Large intestine (tissue), 12 donors: ENCODE measurements around the gene COMMD4. TPM values are rescaled to one million over a fixed set of nuclear protein-coding genes. Genes with fewer than 3 reads are reported as not detected.
"Not testable (repeated sequence)": the region's sequence is repeated elsewhere in the genome, so short reads cannot be mapped to it uniquely, and the experiment has no call there.

Source experiments
- DNase-seq, 2 donors: peaks; one replicate each; pipeline versions ENCODE4 v3.0.0 to v3.0.0-alpha.2; 2013
- H3K27ac ChIP-seq: one replicate; pipeline ENCODE4 v1.5.1; 2013; ENCODE audit warnings: low read length
- H3K27me3 ChIP-seq: 2 replicates; pipeline ENCODE4 v1.6.1; 2013; ENCODE audit warnings: low read length; ENCODE audit not compliant: control insufficient read depth, insufficient read depth
- H3K36me3 ChIP-seq: 2 replicates; pipeline ENCODE4 v1.6.1; 2013; ENCODE audit warnings: low read length; ENCODE audit not compliant: control insufficient read depth, insufficient read depth
- H3K4me1 ChIP-seq: one replicate; pipeline ENCODE4 v1.6.1; 2013; ENCODE audit warnings: low read length; ENCODE audit not compliant: control insufficient read depth, insufficient read depth
- H3K4me3 ChIP-seq: one replicate; pipeline ENCODE4 v1.5.1; 2013; ENCODE audit warnings: low read length
- H3K9me3 ChIP-seq: one replicate; pipeline ENCODE4 v1.6.1; 2013; ENCODE audit warnings: mild to moderate bottlenecking, low read depth, low read length, moderate library complexity; ENCODE audit not compliant: control insufficient read depth
- WGBS: methylation state at CpG from one replicate; pipeline ENCODE4 v1.1.5; 2013; ENCODE audit warnings: low lambda C conversion rate; ENCODE audit not compliant: insufficient coverage; 5-methylcytosine and 5-hydroxymethylcytosine counted together
- long read RNA-seq, 11 donors: transcript quantifications; one replicate each; lab custom pipeline, GENCODE V29; 2026
- polyA plus RNA-seq: library from polyadenylated mRNA; unstranded; fragments of 120-200 nt; gene quantifications from one replicate; pipeline ENCODE4 v1.2.1, GENCODE V29; 2013

COMMD4 gene
- 79.9 TPM for polyA plus RNA-seq
- long read RNA-seq, donor 1, full-length matches to known transcripts: 17 of 24 reads
- long read RNA-seq, donor 1, partial matches to known transcripts: 7 of 24 reads
- long read RNA-seq, donor 1, other reads (novel, unspliced or antisense): 0 of 24 reads
- long read RNA-seq, donor 2, full-length matches to known transcripts: 33 of 48 reads
- long read RNA-seq, donor 2, partial matches to known transcripts: 15 of 48 reads
- long read RNA-seq, donor 2, other reads (novel, unspliced or antisense): 0 of 48 reads
- long read RNA-seq, donor 3: 0 reads
- long read RNA-seq, donor 4, partial matches to known transcripts: 0 of 3 reads
- long read RNA-seq, donor 4, other reads (novel, unspliced or antisense): 0 of 3 reads
- long read RNA-seq, donor 5, full-length matches to known transcripts: 18 of 18 reads
- long read RNA-seq, donor 5, partial matches to known transcripts: 0 of 18 reads
- long read RNA-seq, donor 5, other reads (novel, unspliced or antisense): 0 of 18 reads
- long read RNA-seq, donor 6, full-length matches to known transcripts: 28 of 41 reads
- long read RNA-seq, donor 6, partial matches to known transcripts: 13 of 41 reads
- long read RNA-seq, donor 6, other reads (novel, unspliced or antisense): 0 of 41 reads
- long read RNA-seq, donor 7, full-length matches to known transcripts: 15 of 15 reads
- long read RNA-seq, donor 7, partial matches to known transcripts: 0 of 15 reads
- long read RNA-seq, donor 7, other reads (novel, unspliced or antisense): 0 of 15 reads
- long read RNA-seq, donor 8, full-length matches to known transcripts: 49 of 70 reads
- long read RNA-seq, donor 8, partial matches to known transcripts: 21 of 70 reads
- long read RNA-seq, donor 8, other reads (novel, unspliced or antisense): 0 of 70 reads
- long read RNA-seq, donor 9, full-length matches to known transcripts: 40 of 60 reads
- long read RNA-seq, donor 9, partial matches to known transcripts: 20 of 60 reads
- long read RNA-seq, donor 9, other reads (novel, unspliced or antisense): 0 of 60 reads
- long read RNA-seq, donor 10, full-length matches to known transcripts: 50 of 55 reads
- long read RNA-seq, donor 10, partial matches to known transcripts: 5 of 55 reads
- long read RNA-seq, donor 10, other reads (novel, unspliced or antisense): 0 of 55 reads
- long read RNA-seq, donor 11, full-length matches to known transcripts: 15 of 23 reads
- long read RNA-seq, donor 11, partial matches to known transcripts: 8 of 23 reads
- long read RNA-seq, donor 11, other reads (novel, unspliced or antisense): 0 of 23 reads

DNA sequence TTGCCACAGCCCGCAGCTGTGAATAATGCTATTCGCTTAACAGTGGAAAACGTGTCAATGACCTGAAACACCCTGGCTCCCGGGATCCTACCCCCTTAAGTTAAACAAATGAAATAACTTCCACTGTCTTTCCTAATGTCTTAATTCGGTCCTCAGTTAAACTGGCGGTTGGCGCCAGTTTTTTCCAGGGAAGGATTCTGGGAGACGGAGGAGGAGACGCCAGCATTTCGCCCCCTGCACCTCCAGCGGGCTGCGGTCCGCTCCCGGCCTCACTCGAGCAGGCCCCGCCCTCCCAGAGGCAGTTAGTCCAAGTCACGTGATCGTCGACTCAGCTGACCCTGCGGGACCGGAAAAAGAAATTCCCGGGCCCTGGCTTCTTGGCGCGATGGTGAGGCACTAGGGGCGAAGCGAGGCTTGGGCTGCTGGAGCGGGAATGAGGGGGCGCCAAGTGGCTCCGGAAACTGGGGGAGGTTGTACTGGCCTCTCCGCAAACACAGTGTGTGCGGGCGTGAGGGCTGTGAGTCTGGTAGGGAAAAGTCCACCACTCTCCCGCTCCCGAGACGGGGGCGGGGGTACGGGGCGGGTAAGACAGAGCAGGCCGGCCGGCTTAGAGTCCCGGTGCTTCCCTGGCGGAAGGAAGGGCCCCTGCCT lies at the start of gene COMMD4:
Gene COMMD4, plus strand, starts transcription at position 359 of the 651 bp plus-strand sequence. Its CDS starts 27 bp downstream, at position 386.
- peak; percentile 89 to 94 for DNase-seq
- H3K9me3 ChIP-seq: no peaks in the 10 kb centered on the region
- H3K27me3 ChIP-seq: no peaks in the 10 kb centered on the region
- H3K27ac ChIP-seq: no peak within 1 kb of the TSS
- peaks cover 12% of the 10 kb centered on the region for H3K36me3 ChIP-seq
- peak within 1 kb of the TSS; percentile 95 for H3K4me3 ChIP-seq
- H3K4me1 ChIP-seq: no peaks in the 10 kb centered on the region
- no CpG with 5 or more reads among the region's 42 CpGs for WGBS

DNA sequence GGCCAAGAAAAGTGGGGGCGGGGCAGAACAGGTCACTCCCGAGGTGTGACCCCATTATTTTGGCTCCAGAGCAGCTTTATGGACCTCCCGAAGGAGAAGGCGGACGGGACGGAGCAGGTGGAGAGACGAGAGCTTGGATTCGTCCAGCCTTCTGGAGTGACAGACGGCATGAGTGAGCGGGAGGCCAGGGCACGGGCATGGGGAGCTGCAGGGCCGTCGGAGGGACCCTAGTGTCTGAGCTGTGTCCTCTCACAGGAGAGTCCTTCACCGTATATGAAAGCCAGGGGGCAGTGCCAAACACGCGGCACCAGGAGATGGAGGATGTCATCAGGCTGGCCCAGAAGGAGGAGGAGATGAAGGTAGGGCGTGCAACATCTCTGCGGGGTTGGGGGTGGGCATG lies 42.2 kb upstream of the COMMD4 start:
- H3K27ac ChIP-seq, H3K9me3 ChIP-seq, H3K36me3 ChIP-seq, H3K27me3 ChIP-seq, DNase-seq, H3K4me1 ChIP-seq, H3K4me3 ChIP-seq: not testable (repeated sequence)
- whole genome bisulfite sequencing: no CpG with 5 or more reads among the region's 18 CpGs

DNA sequence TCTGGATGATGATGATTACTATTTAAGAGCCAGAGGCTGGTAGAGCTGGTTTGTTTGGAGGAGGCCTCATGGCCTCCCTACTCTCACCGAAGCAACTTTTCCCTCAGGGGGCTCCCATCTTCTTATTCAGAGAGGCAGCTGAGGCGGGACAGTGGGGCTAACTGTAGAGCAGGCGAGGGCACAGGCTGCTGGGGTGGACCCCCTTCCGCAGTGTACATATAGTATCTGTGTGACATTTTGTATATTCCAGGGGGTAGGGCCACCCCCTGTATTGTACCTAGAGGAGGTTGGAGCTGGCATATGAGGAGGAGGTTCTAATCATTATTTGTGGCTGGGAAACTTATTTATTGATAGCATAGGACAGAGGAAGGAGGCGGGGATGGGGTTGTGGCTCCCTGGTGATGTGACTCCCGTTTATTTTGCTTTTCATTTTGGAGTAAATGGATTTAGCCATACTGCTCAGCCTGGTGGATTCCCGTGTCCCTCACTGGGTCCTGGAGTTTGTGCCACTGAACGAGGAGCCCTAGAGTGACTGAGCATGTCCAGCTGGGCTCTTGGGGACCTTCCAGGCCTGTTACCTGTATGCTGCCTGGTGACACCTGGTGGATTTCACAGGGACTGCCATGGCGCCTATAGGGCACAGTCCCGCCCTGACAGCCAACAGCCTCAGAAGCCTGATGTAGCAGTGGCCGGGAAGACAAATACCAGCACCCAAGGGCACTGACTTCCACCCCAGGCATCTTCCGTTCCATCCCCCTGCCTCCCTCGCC lies 37.1 kb upstream of the COMMD4 start:
- not testable (repeated sequence) for H3K9me3 ChIP-seq, H3K27me3 ChIP-seq, H3K4me3 ChIP-seq, DNase-seq, H3K36me3 ChIP-seq, H3K4me1 ChIP-seq, H3K27ac ChIP-seq
- no CpG with 5 or more reads among the region's 13 CpGs for WGBS

DNA sequence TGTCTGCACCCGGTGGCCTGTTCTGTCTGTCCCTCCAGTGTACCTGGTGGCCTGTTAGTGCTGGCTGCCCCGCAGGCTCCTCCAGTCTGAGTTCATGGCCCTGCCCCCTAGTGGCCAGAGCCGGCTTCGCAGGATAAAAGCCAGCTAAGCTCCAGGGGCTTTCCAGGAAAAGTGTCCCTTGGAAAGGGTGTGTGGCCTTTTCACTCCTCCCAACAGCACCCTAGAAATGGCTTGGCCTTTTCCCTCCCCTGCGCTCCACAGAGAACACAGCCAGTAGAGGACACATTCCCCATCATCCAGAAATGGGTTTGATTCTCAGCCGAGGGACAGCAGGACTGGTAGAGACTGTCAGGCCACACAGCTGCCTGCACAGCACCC lies 36.6 kb upstream of the COMMD4 start:
- not testable (repeated sequence) for H3K36me3 ChIP-seq, H3K27me3 ChIP-seq, H3K9me3 ChIP-seq, H3K4me1 ChIP-seq, DNase-seq, H3K4me3 ChIP-seq, H3K27ac ChIP-seq
- no CpG with 5 or more reads among the region's 6 CpGs for WGBS

DNA sequence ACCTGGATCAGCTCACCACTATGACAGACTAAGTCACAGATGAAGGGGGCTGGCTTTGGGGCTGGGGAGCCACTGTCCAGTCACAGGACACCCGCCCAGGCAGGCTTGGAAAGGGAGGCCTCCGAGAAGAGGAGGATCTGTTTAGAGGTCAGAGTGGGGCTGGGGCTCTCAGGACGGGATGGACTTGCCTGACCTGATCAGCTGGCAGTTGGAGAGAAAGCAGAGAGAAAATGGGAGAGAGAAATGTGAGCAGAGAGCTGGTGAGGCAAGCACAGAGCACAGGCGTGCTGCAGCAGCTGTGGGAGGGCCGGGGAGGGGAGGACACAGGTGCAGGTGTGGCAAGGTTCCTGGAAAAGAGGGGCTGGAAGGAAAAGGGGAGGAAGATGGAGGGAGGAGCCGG lies 35.8 kb upstream of the COMMD4 start:
- not testable (repeated sequence) for H3K9me3 ChIP-seq, H3K27ac ChIP-seq, H3K27me3 ChIP-seq, H3K36me3 ChIP-seq, H3K4me1 ChIP-seq, H3K4me3 ChIP-seq, DNase-seq
- WGBS: 40% methylated on average over 2 of the region's 6 CpGs

DNA sequence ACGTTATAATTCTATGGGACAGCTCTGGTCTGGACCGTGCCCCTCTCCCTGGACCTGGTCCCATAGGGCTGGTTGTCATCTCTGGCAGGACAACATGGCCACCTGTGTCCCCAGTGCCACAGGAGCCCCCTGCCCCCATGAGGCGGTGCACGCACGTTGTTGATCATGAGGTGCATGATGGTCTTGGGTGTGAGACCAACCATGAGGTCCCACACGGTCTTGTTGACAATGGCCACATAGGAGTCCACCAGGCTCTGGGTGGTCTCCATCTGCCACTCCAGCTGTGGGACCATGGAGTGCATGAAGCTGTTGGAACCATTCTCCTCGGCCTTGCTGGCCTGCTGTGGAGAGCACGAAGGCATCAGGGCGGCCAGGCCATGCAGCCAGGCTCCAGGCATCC lies 33.5 kb upstream of the COMMD4 start:
- no CpG with 5 or more reads among the region's 9 CpGs for WGBS
- no peaks in the 10 kb centered on the region for H3K36me3 ChIP-seq
- no peak overlapping the region for H3K27ac ChIP-seq
- DNase-seq: no peak
- H3K9me3 ChIP-seq: no peaks in the 10 kb centered on the region
- H3K4me1 ChIP-seq: no peaks in the 10 kb centered on the region
- no peak overlapping the region for H3K4me3 ChIP-seq
- peaks cover 11% of the 10 kb centered on the region for H3K27me3 ChIP-seq

DNA sequence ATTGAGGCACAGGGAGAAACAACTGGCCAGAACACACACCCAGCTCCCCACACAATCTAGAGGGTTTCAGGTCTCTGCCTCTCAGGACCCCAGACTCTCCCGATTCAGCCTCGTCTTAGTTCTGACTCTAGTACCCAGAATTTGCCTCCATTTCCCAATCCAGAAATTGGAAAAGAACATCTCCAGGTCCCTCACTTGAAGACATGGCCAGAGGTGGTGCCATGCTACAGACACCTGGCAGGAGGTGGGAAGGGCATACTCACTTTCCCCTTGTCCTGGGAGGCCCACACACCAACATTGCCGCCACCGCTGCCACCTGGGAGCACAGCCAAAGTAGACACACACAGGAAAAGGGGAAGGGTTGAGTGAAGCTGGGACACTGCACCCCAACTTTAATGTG lies 33.1 kb upstream of the COMMD4 start:
- not testable (repeated sequence) for H3K4me3 ChIP-seq, H3K36me3 ChIP-seq, H3K4me1 ChIP-seq, H3K9me3 ChIP-seq, DNase-seq, H3K27ac ChIP-seq
- no CpG with 5 or more reads among the region's 4 CpGs for WGBS
- peaks cover 11% of the 10 kb centered on the region for H3K27me3 ChIP-seq

DNA sequence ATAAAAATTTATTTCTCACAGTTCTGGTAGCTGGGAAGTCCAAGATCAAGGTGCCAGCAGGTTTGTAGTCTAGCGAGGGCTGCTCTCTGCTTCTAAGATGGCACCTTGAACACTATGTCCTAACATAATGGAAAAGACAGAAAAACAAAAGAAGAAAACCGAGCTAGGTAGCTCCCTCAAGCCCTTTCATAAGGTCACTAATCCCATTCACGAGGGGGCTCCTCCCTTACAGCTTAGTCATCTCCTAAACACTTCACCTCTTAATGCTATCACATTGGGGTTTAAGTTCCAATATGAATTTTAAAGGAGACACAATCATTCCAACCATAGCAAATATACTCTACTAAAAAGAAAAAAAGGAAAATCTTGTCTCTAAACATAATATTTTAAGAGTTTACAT lies 29.7 kb upstream of the COMMD4 start:
- Histone ChIP-seq H3K9me3 (no peaks in the 10 kb centered on the region), H3K36me3 (no peaks in the 10 kb centered on the region), H3K4me1 (no peaks in the 10 kb centered on the region), H3K27me3 (peaks cover 18% of the 10 kb centered on the region), H3K4me3 (no peak overlapping the region), H3K27ac (no peak overlapping the region)
- WGBS: no CpG with 5 or more reads among the region's 3 CpGs
- no peak for DNase-seq

DNA sequence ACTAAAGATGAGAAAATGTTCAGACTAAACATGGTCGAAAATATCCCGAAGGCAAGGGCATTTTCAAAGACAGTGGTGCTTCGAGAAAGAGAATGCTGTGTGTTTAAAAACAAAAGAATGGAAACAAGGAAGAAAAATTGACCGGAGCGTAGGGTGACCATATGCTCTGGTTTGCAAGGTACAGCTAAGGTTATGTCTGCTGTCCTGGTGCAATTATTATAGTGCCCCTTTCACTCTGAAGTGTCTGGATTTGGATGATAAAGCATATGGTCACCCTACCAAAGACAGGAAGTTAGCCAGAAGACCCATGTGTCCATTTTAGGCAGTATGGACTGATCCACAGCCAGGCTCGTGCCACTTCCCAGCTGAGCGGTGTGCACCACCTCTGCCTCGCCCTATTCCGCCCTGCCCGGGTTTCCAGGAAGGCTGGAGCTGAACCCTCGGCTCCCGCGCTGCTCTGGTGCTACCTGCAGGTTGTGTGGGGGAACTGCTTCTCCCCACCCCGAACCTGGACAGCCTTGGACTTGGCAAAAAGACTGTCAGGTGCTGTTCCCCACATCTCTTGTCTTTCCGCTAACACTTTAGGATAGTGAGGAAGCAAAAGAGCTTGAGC lies 28.0 kb upstream of the COMMD4 start:
- WGBS: 83% methylated on average over 5 of the region's 15 CpGs
- no peaks in the 10 kb centered on the region for H3K36me3 ChIP-seq
- peak; percentile 66 to 76 for DNase-seq

More for the DNA sequence above, 28.0 kb upstream of the COMMD4 start:
- Histone ChIP-seq H3K27ac (no peak overlapping the region), H3K4me1 (no peaks in the 10 kb centered on the region), H3K4me3 (no peak overlapping the region), H3K9me3 (no peaks in the 10 kb centered on the region), H3K27me3 (peaks cover 18% of the 10 kb centered on the region)
